GM23338 (cell line): ENCODE data around the gene TRIP10. TPM values are rescaled to one million over a fixed set of nuclear protein-coding genes. Genes with fewer than 3 reads are reported as not detected.

Experiments used
- ATAC-seq: fragments of 200-7000 bp; cut with Tn5 transposase; 3 replicates; pipeline ENCODE4 v1.9.1; 2020
- DNase-seq: peaks from one replicate; pipeline ENCODE4 v3.0.0-alpha.2; 2015; ENCODE audit warnings: low spot score
- H2AFZ ChIP-seq: fragments of 200-600 bp; sonication (generic); 2 replicates; pipeline ENCODE4 v1.8.0; 2016; ENCODE audit warnings: antibody characterized with exemption, mild to moderate bottlenecking, moderate library complexity
- H3F3A ChIP-seq: fragments of 200-600 bp; sonication (generic); replicated peaks from 2 replicates; pipeline ENCODE4 v1.8.0; 2017; ENCODE audit warnings: antibody characterized with exemption, mixed run types, low read depth
- H3K27ac ChIP-seq: fragments of 200-600 bp; sonication (generic); 2 replicates; pipeline ENCODE4 v1.6.1; 2016; ENCODE audit warnings: low read depth
- H3K27me3 ChIP-seq: fragments of 200-600 bp; sonication (generic); 2 replicates; pipeline ENCODE4 v1.8.0; 2016; ENCODE audit warnings: mild to moderate bottlenecking, mixed run types, moderate library complexity; ENCODE audit not compliant: insufficient read depth
- H3K36me3 ChIP-seq: fragments of 200-600 bp; sonication (generic); 2 replicates; pipeline ENCODE4 v1.8.0; 2016; ENCODE audit warnings: mild to moderate bottlenecking; ENCODE audit not compliant: insufficient read depth
- H3K4me1 ChIP-seq: fragments of 200-600 bp; sonication (generic); 2 replicates; pipeline ENCODE4 v1.8.0; 2016; ENCODE audit warnings: mild to moderate bottlenecking, moderate library complexity; ENCODE audit not compliant: insufficient read depth
- H3K4me2 ChIP-seq: fragments of 200-600 bp; sonication (generic); 2 replicates; pipeline ENCODE4 v1.7.1; 2017; ENCODE audit warnings: mixed run types
- H3K4me3 ChIP-seq: fragments of 200-600 bp; sonication (generic); 2 replicates; pipeline ENCODE4 v1.6.1; 2016; ENCODE audit warnings: mixed run types
- H3K79me2 ChIP-seq: fragments of 200-600 bp; sonication (generic); replicated peaks from 2 replicates; pipeline ENCODE4 v1.8.0; 2017; ENCODE audit warnings: mild to moderate bottlenecking; ENCODE audit not compliant: insufficient read depth
- H3K9me2 ChIP-seq: fragments of 200-600 bp; sonication (generic); 2 replicates; pipeline ENCODE4 v1.8.0; 2017; ENCODE audit not compliant: insufficient read depth
- H4K20me1 ChIP-seq: fragments of 200-600 bp; sonication (generic); replicated peaks from 2 replicates; pipeline ENCODE4 v1.8.0; 2017; ENCODE audit warnings: mild to moderate bottlenecking; ENCODE audit not compliant: insufficient read depth
- H3K27ac Mint-ChIP-seq: 2 replicates; pipeline ENCODE4 v1.8.0; 2020; ENCODE audit warnings: inconsistent platforms, mild to moderate bottlenecking, moderate library complexity, mixed read lengths
- H3K27me3 Mint-ChIP-seq: 3 replicates; pipeline ENCODE4 v1.8.0; 2022; ENCODE audit warnings: low read depth, mild to moderate bottlenecking, moderate library complexity, mixed read lengths, inconsistent platforms; ENCODE audit not compliant: insufficient read depth, poor library complexity
- H3K36me3 Mint-ChIP-seq: 3 replicates; pipeline ENCODE4 v1.8.0; 2021; ENCODE audit warnings: low read depth, mild to moderate bottlenecking, inconsistent platforms, moderate library complexity, mixed read lengths
- H3K4me1 Mint-ChIP-seq: 3 replicates; pipeline ENCODE4 v1.8.0; 2020; ENCODE audit warnings: mild to moderate bottlenecking, inconsistent platforms, mixed read lengths
- H3K4me3 Mint-ChIP-seq: 3 replicates; pipeline ENCODE4 v1.8.0; 2021; ENCODE audit warnings: moderate library complexity, mild to moderate bottlenecking, inconsistent platforms, mixed read lengths
- H3K9me3 Mint-ChIP-seq: 3 replicates; pipeline ENCODE4 v1.8.0; 2020; ENCODE audit warnings: moderate library complexity, mild to moderate bottlenecking, inconsistent platforms, mixed read lengths
- CREB1 ChIP-seq: fragments of 250-450 bp; sonication (Bioruptor Pico); IDR thresholded peaks from 2 replicates; pipeline ENCODE4 v1.5.0; 2020; ENCODE audit warnings: low read depth, mild to moderate bottlenecking, moderate library complexity
- CTCF ChIP-seq, 2 experiments: fragments of 200-600 bp in 1 of 2; sonication (generic) in 1 of 2; conservative IDR thresholded peaks; 2 replicates each; pipeline versions ENCODE4 v1.5.1 to v1.6.1; 2016 to 2017; ENCODE audit warnings: antibody characterized with exemption in 2 of 2, low read depth in 2 of 2, mild to moderate bottlenecking in 2 of 2, moderate library complexity in 1 of 2
- EZH2phosphoT487 ChIP-seq: fragments of 200-600 bp; sonication (generic); IDR thresholded peaks from one replicate; pipeline ENCODE4 v1.8.1; 2018; ENCODE audit warnings: antibody characterized with exemption; ENCODE audit not compliant: unreplicated experiment
- JUNB ChIP-seq: IDR thresholded peaks from one replicate; pipeline ENCODE4 v1.6.1; 2016; ENCODE audit warnings: antibody characterized with exemption; ENCODE audit not compliant: unreplicated experiment
- NANOG ChIP-seq: IDR thresholded peaks from 2 replicates; pipeline ENCODE4 v1.6.1; 2016; ENCODE audit warnings: antibody characterized with exemption, borderline replicate concordance
- POLR2AphosphoS5 ChIP-seq: IDR thresholded peaks from 2 replicates; pipeline ENCODE4 v1.6.1; 2016; ENCODE audit warnings: antibody characterized with exemption, low read depth
- REST ChIP-seq: IDR thresholded peaks from one replicate; pipeline ENCODE4 v1.6.1; 2018; ENCODE audit warnings: antibody characterized with exemption; ENCODE audit not compliant: unreplicated experiment
- STAT1 ChIP-seq: IDR thresholded peaks from one replicate; pipeline ENCODE4 v1.6.1; 2016; ENCODE audit warnings: antibody characterized with exemption; ENCODE audit not compliant: unreplicated experiment
- ZNF114 ChIP-seq: fragments of 250-450 bp; sonication (Bioruptor Pico); IDR thresholded peaks from 2 replicates; pipeline ENCODE4 v1.5.0; 2020; ENCODE audit warnings: mild to moderate bottlenecking, moderate library complexity
- ZNF331 ChIP-seq: fragments of 250-450 bp; sonication (Bioruptor Pico); IDR thresholded peaks from 2 replicates; pipeline ENCODE4 v1.5.0; 2020; ENCODE audit warnings: low read depth, mild to moderate bottlenecking, moderate library complexity
- ZNF462 ChIP-seq: fragments of 250-450 bp; sonication (Bioruptor Pico); IDR thresholded peaks from 2 replicates; pipeline ENCODE4 v1.5.0; 2020; ENCODE audit warnings: mild to moderate bottlenecking, moderate library complexity
- polyA plus RNA-seq: library from polyadenylated mRNA; unstranded; fragments of >200 nt; fragmentation: Nextera tagmentation; extraction: Ambion mirVana; gene quantifications from 2 replicates; pipeline ENCODE4 v1.2.1, GENCODE V29; 2016
- total RNA-seq: library from RNA; depleted of rRNA; stranded (reverse); fragments of >200 nt; shearing (Covaris generic); gene quantifications from 2 replicates; pipeline ENCODE4 v1.2.3, GENCODE V29; 2014

Gene TRIP10
- total and polyA plus RNA-seq, 2 experiments from 2014 or later: 56.8 to 68.5 TPM

GRCh38 chr19:6692027-6692426 is 47.5 kb upstream of the TRIP10 start (continued):
- TF ChIP-seq ZNF462 (CRISPR knock-in tag): no peak
- TF ChIP-seq STAT1: no peak
- TF ChIP-seq JUNB: no peak
- TF ChIP-seq NANOG: no peak
- TF ChIP-seq REST: no peak

GRCh38 chr19:6693056-6693471 is 46.4 kb upstream of the TRIP10 start:
- no peak overlapping the region for H3K4me3 Mint-ChIP-seq
- DNase-seq (peak; percentile 40), ATAC-seq (no peak)
- no peaks in the 10 kb centered on the region for H4K20me1 ChIP-seq
- no peak overlapping the region for H3K27ac Mint-ChIP-seq
- peaks cover 46% of the 10 kb centered on the region for H3K36me3 Mint-ChIP-seq
- H3K79me2 ChIP-seq: no peaks in the 10 kb centered on the region
- peaks cover 92% of the 10 kb centered on the region for H3K9me3 Mint-ChIP-seq
- no peaks in the 10 kb centered on the region for H3K4me1 Mint-ChIP-seq
- peaks cover 8% of the 10 kb centered on the region for H3K27me3 Mint-ChIP-seq
- H3K27ac ChIP-seq: no peak overlapping the region
- H3K9me2 ChIP-seq: no peaks in the 10 kb centered on the region
- H3K36me3 ChIP-seq: no peaks in the 10 kb centered on the region
- H3K4me3 ChIP-seq: no peak overlapping the region
- H2AFZ ChIP-seq: no peak overlapping the region
- H3K27me3 ChIP-seq: no peaks in the 10 kb centered on the region
- no peaks in the 10 kb centered on the region for H3K4me1 ChIP-seq
- H3K4me2 ChIP-seq: no peak overlapping the region
- H3F3A ChIP-seq: no peaks in the 10 kb centered on the region
- TF ChIP-seq CREB1 (CRISPR knock-in tag) (no peak), POLR2AphosphoS5 (no peak), ZNF331 (CRISPR knock-in tag) (no peak), CTCF (conservative IDR thresholded peaks at IDR 0.05; ENCODE audit: low read depth in 2 of 2) (no peak), ZNF114 (CRISPR knock-in tag) (no peak), EZH2phosphoT487 (no peak)
